ENCODE measurements around the gene TSHZ2. TPM values are rescaled to one million over a fixed set of nuclear protein-coding genes. Genes with fewer than 3 reads are reported as not detected.

Gene TSHZ2
- total and polyA plus RNA-seq, 2 donors (not counting 3 experiments of a cell fraction or from before 2014, with no cell fraction given) = not detected

DNA sequence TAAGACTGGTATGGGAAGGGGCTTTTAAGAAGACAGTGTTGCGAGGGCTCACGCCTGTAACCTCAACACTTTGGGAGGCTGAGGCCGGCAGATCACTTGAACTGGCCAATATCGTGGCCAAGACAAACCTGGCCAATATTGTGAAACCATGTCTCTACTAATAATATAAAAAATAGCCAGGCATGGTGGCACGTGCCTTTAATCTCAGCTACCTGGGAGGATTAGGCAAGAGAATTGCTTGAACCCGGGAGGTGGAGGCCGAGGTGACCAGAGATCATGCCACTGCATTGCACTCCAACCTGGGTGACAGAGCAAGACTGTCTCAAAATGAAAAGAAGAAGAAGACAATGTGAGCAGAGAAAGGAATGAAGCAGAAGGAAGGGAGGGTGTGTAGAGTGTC lies 242.2 kb downstream of the TSHZ2 start:
- Histone ChIP-seq H3K4me1 (ENCODE audit: control insufficient read depth, extremely low read depth, insufficient read depth, low read length) (no peaks in the 10 kb centered on the region), H3K79me2 (ENCODE audit: control insufficient read depth, insufficient read depth, low read length) (no peaks in the 10 kb centered on the region), H3K9ac (replicated peaks; ENCODE audit: extremely low read depth, insufficient read depth, low read length) (no peak overlapping the region), H2AFZ (ENCODE audit: low read depth, low read length) (no peak overlapping the region), H3K36me3 (ENCODE audit: control insufficient read depth in 2 of 2, extremely low read depth in 1 of 2, insufficient read depth in 2 of 2, low read length in 2 of 2) (no peaks in the 10 kb centered on the region), H4K20me1 (replicated peaks; ENCODE audit: control insufficient read depth, extremely low read depth, insufficient read depth, low read length) (no peaks in the 10 kb centered on the region), H3K4me3 (replicated peaks in 1 of 3; ENCODE audit: insufficient read depth in 1 of 3, low read depth in 1 of 3, low read length in 3 of 3) (no peak overlapping the region), H3K9me3 (replicated peaks; ENCODE audit: control insufficient read depth, insufficient read depth, low read length) (no peaks in the 10 kb centered on the region), H3K27ac (ENCODE audit: insufficient read depth, low read depth, low read length) (no peak overlapping the region), H3K4me2 (ENCODE audit: insufficient read depth, low read length) (no peak overlapping the region), H3K9me1 (replicated peaks; ENCODE audit: control insufficient read depth, extremely low read depth, insufficient read depth, low read length) (no peaks in the 10 kb centered on the region), H3K27me3 (ENCODE audit: control insufficient read depth in 2 of 2, insufficient read depth in 2 of 2, low read length in 2 of 2) (no peaks in the 10 kb centered on the region)
- no peak for FAIRE-seq
- ChIA-PET CTCF (interaction anchor here (2.7 kb wide), 1 partner anchor 902 kb away, joined by 102 read pairs; no protein-coding TSS in a partner anchor), POLR2A (no interaction called here)
- TF ChIP-seq POLR2A (IDR thresholded peaks at IDR 0.05; ENCODE audit: low read depth, low read length) = no peak
- TF ChIP-seq, protein P1, sequence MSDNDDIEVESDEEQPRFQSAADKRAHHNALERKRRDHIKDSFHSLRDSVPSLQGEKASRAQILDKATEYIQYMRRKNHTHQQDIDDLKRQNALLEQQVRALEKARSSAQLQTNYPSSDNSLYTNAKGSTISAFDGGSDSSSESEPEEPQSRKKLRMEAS (IDR thresholded peaks at IDR 0.05; ENCODE audit: insufficient read depth, insufficient read length) = no peak
- TF ChIP-seq EZH2 (IDR thresholded peaks at IDR 0.05; ENCODE audit: borderline replicate concordance, low read depth, low read length, severe bottlenecking) = no peak
- no peak for TF ChIP-seq JUN (IDR thresholded peaks at IDR 0.05; ENCODE audit: borderline replicate concordance, insufficient read depth, insufficient read length, low read depth)
- TF ChIP-seq POLR2AphosphoS5 (IDR thresholded peaks at IDR 0.05; ENCODE audit: insufficient read depth, low read depth, low read length) = no peak
- TF ChIP-seq FOS (IDR thresholded peaks at IDR 0.05; ENCODE audit: borderline replicate concordance, insufficient read depth, low read length) = no peak
- TF ChIP-seq GATA2 (IDR thresholded peaks at IDR 0.05; ENCODE audit: insufficient read depth, insufficient read length, low read depth, low read length) = no peak
- TF ChIP-seq MYC (IDR thresholded peaks at IDR 0.05; ENCODE audit: low read depth, low read length) = no peak
- TF ChIP-seq, protein P2, sequence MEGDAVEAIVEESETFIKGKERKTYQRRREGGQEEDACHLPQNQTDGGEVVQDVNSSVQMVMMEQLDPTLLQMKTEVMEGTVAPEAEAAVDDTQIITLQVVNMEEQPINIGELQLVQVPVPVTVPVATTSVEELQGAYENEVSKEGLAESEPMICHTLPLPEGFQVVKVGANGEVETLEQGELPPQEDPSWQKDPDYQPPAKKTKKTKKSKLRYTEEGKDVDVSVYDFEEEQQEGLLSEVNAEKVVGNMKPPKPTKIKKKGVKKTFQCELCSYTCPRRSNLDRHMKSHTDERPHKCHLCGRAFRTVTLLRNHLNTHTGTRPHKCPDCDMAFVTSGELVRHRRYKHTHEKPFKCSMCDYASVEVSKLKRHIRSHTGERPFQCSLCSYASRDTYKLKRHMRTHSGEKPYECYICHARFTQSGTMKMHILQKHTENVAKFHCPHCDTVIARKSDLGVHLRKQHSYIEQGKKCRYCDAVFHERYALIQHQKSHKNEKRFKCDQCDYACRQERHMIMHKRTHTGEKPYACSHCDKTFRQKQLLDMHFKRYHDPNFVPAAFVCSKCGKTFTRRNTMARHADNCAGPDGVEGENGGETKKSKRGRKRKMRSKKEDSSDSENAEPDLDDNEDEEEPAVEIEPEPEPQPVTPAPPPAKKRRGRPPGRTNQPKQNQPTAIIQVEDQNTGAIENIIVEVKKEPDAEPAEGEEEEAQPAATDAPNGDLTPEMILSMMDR (IDR thresholded peaks at IDR 0.05; ENCODE audit: extremely low read depth in 1 of 2, insufficient read depth in 1 of 2, low read depth in 1 of 2, low read length in 2 of 2) = no peak
- dilution Hi-C loops (cut with MboI; ENCODE audit: extremely low pct_ligation_motif_present, low sequenced_read_pairs) = no loop called here
- DNase-seq (ENCODE audit: low read depth, low spot score) = no peak
- intact Hi-C loops (cut with micrococcal nuclease) = no loop called here
- BruUV-seq (replicated peaks) = no TSS peak
